ENCODE results near the gene WDPCP.

DNA sequence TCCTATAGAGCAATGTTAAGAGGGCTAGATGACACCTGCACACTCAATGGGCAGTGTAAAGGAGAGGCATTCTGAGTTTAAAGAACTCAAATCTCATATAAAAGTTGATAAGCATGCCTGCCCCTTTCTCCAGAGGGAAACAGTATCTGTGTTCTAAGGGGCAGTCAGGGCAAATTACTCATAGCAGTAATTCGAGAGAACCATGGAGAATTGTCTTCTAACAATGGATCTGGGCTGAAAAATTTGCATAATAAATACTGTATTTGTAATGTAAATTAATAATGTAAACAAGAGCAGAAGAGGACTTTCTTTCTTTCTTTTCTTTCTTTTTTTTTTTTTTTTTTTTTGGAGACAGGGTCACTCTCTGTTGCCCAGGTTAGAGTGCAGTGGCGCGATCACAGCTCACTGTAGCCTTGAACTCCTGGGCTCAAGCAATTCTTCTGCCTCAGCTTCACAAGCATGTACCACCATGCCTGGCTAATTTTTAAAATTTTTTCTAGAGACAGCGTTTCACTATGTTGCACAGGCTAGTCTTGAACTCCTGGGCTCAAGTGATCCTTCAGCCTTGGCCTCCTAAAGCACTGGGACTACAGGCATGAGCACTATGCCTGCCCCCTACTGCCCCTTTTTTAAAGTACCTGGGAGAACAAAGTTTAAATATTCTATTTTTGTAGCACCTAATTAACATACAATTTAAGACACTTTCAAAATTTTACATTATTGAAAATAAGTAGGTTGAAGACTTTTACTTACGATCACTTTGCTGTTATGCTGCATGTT lies 467.0 kb downstream of the WDPCP start:
- TF ChIP-seq, protein P1, sequence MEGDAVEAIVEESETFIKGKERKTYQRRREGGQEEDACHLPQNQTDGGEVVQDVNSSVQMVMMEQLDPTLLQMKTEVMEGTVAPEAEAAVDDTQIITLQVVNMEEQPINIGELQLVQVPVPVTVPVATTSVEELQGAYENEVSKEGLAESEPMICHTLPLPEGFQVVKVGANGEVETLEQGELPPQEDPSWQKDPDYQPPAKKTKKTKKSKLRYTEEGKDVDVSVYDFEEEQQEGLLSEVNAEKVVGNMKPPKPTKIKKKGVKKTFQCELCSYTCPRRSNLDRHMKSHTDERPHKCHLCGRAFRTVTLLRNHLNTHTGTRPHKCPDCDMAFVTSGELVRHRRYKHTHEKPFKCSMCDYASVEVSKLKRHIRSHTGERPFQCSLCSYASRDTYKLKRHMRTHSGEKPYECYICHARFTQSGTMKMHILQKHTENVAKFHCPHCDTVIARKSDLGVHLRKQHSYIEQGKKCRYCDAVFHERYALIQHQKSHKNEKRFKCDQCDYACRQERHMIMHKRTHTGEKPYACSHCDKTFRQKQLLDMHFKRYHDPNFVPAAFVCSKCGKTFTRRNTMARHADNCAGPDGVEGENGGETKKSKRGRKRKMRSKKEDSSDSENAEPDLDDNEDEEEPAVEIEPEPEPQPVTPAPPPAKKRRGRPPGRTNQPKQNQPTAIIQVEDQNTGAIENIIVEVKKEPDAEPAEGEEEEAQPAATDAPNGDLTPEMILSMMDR (conservative IDR thresholded peaks at IDR 0.05; ENCODE audit: low read depth, low read length), result no peak
- TF ChIP-seq RAD21 (IDR thresholded peaks at IDR 0.05; ENCODE audit: low read length) (no peak), POLR2A (IDR thresholded peaks at IDR 0.05; ENCODE audit: low read depth, low read length) (no peak), RFX5 (IDR thresholded peaks at IDR 0.05; ENCODE audit: low read depth, low read length) (no peak), BHLHE40 (IDR thresholded peaks at IDR 0.05; ENCODE audit: low read depth, low read length) (no peak), MXI1 (IDR thresholded peaks at IDR 0.05; ENCODE audit: borderline replicate concordance, low read depth, low read length) (no peak), RCOR1 (IDR thresholded peaks at IDR 0.05; ENCODE audit: insufficient replicate concordance, low read length) (no peak), MAZ (IDR thresholded peaks at IDR 0.05; ENCODE audit: borderline replicate concordance, low read depth, low read length) (no peak)

All from IMR-90 (cell line).